SH-SY5Y (cell line): ENCODE data around the gene XPO4.

Source experiments
- GATA2 ChIP-seq: IDR thresholded peaks from 2 replicates; pipeline ENCODE4 v1.6.1; 2011; ENCODE audit warnings: mild to moderate bottlenecking, low read depth, low read length
- GATA3 ChIP-seq: IDR thresholded peaks from 2 replicates; pipeline ENCODE4 v1.6.1; 2011; ENCODE audit warnings: low read depth, mild to moderate bottlenecking, low read length, moderate library complexity

GRCh38 chr13:20901668-20902437 lies 693 bp downstream of the XPO4 start:
- no peak for TF ChIP-seq GATA2
- TF ChIP-seq GATA3: no peak
